ENCODE measurements around the gene DNAH10.

DNAH10 gene

DNA sequence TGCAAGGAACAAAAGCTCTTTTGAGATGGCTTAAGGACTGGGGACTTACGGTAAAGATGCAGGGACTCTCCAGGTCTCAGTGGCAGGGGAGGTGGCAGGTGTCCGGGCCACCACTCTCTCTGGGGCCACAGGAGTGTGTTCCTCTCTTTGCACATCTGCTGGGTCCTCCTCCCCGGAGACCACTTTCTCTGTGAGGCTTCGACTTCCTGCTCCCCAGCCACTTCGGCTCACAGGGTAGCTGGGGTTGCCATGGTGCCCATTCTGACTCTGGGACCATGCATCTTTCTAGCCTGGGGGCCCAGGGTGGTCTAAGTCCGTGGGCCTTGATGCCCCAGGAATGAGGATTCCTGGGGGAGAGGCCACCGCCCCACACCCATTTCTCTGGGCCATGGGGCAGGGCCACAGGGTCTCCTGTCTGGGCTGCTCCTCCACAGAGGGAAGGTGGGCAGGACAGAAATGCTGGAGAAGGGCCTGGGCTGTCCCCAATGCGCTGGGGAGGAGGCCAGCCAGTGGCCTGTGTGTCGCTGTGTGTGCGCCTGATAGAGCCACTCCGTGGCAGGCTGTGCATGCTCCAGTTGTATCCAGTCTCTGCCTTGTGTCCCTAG lies 172.0 kb downstream of the DNAH10 start:
- no peak for DNase-seq (ENCODE audit: low read depth in 2 of 2)

GRCh38 chr12:123934829-123935228 lies 172.7 kb downstream of the DNAH10 start:
- DNase-seq (ENCODE audit: low read depth in 2 of 2): no peak

- DNase-seq (ENCODE audit: low read depth in 2 of 2): no peak
Observed at GRCh38 chr12:123935956-123936355, 173.9 kb downstream of the DNAH10 start.

DNA sequence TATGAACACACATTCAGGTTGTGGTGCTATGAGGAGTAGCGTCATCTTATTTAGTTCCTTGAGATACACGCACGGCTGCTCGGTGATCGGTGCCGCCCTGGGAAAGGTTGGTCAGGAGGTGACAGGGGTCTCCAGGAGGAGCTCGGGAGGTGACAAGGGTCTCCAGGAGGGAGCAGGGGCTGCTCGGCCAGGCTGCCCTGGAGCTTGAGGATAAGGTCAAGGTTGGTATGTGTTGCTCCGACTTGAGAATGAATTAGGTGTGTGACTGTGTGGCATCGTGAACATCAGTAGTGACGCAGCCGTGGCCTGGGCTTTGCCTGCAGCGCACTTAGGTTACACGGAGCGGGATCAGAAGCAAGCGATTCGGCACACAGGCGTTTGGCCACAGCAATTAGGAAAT lies 174.4 kb downstream of the DNAH10 start:
- no peak for DNase-seq (ENCODE audit: low read depth in 2 of 2)

DNA sequence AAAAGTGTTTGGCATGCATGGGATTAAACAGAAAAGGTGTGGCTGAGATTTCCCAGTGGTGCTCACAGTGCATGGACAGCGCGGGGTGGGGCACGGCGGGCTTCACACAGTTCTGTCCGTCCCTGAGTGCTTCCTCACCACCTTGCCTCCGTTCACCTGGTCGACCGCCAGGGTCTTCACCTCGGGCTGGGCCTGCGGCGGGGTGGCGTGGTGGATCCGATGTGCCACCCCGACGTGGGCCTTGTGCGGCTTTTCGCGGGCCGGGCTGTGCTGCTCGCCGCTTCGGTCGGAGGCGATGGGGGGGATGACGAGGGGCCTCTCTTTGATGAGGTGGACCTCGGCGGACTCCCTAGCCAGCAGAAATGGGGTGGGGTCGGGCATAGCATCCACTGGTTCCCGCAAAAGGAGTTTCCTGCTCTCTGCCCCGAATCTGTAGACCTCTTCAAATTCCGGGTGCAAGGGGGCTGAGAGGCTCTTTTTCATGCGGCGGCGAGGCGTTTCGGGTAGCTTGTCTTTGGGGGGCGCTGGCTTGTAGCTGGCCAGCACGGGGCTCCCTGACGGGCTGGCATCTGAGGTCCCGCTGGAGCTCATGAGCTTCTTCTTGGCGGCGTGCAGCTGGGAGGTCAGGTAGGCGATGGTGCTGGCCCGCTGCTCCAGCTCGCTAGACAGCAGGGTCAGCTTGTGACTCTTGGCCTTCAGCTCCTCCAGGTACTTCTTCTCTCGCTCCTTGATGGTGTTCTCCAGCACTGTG lies 175.0 kb downstream of the DNAH10 start:
- DNase-seq (ENCODE audit: low read depth in 2 of 2): no peak

GRCh38 chr12:123937707-123938591 lies 175.8 kb downstream of the DNAH10 start:
- peak in 1 of 2 experiments; percentile 21 for DNase-seq (ENCODE audit: low read depth in 2 of 2)

DNA sequence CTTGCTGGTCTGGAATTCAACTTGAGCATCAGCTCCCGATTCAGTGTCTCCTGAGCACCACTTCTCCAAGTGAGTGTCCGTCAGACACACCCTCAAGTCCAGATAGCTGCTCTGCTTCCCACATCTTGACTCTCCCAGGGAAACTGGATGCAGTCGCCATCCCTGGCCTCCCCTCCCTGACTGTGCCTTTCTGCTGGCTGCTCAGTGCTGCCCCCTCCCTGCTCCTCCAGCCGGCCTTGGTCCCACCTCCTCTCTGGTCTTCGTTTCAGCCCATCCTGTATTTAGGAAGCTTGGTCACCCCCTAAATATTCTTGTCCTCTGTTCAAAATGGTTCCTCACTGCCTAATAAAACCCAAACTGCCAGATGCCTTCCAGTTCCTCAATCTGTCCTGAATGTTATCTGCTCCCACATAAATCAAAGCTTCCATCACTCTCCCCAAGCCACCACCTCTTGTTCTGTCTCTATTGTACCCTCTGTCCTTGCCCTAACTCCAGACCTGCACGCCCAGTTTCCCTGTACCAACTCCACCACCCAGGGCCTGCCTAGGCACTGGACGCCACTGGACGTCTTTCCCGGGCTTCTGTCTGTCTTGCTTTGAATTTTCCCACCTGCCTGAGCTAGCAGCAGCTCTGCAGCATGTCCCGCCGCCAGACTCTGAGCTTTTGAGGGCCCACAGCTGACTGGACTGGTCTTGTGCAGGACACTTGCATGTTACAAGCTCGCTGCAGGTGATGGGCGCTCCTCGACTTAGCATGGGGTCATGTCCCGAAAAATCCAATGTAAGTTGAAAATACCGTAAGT lies 176.8 kb downstream of the DNAH10 start:
- no peak for DNase-seq (ENCODE audit: low read depth in 2 of 2)

DNA sequence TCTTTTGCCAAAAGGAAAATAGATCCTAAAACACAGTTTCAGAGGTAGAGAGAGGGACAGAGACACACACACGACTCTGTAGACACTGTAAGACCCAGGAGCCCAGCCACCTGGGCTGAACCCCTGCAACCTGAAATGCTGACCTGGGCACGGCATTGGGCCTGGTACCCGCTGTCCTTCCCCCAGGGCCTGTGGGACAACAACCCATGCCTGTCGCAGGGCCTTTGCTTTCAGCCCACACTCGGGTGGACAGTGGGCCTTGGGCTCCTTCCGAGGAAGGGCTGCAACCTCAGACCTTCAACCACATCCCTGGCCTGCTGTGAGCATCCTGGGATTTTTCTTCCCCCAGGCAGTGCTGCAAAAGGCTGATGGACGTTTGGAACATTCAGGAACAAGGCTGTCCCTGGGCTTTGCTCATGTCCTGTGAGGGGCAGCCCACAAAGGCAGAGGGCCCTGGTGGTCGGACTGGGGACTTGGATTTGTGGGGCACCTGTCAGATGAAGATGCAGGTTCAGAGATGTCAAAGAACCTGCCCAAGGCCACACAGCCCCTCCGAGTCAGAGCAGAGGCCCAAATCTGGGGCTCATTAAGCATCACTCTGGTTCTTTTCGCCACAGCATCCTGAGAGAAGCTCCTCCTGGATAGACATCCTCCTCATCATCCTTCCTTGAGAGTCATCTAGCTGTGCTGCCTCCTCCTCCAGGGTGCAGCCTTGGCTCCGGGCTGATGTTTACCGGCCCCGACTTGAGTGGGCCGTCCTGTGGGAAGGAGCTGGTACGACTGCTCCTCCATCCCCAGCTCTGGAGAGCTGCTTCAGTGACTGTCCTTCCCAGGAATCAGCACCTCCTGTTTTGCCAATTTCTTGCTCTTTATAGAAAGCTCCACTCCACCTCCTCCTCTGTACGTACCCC lies 177.9 kb downstream of the DNAH10 start:
- DNase-seq (ENCODE audit: low read depth in 2 of 2): no peak

GRCh38 chr12:123940627-123940966 lies 178.5 kb downstream of the DNAH10 start:
- no peak for DNase-seq (ENCODE audit: low read depth in 2 of 2)

DNA sequence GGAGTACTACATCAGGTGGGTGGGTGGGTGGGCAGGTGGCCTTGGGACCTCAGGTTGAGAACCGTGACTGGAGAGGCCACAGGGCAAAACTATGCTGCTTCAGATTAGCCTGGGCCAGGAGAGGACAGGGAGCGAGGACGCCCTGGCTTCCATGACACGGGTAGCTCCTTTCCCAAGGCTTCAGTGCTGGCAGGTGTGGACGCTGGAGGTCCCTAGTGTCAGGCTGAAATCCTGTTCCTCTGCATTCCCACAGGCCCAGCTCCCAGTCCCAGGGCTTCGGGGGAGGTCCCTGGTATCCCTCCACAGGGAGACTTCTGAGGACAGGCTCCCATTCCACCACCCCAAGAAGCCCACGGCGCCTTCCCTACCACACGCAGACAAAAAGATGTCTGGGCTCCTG lies 178.9 kb downstream of the DNAH10 start:
- DNase-seq (ENCODE audit: low read depth in 2 of 2): no peak

DNA sequence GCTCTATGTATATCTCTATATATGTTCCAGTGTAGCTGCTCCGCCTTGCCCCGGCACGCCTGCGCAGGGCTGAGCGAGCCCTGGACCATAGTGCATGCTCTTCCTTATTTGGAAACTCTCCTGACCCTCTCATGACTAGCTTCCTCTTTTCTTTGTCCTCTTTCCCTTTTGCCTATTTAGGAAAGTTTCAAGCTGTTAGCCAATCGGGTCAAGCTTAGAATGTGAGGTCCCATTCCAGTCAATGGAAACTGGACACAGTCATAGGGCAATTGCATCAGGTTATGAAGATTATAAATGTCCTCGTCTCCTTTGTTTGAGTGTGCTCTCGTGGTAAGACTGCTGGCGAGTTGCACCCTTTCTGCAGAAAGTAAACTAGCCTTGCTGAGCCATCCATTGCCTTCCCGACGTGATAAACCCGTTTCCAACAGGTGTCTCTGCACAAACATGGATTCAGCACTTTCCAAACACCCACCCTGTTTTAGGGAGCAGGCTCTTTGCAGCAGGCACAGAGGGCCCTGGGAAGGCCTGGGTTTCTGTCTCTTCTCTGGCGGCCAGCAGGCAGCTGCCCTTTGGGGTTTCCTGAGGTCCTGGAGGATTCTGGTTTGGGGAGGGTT lies 179.6 kb downstream of the DNAH10 start:
- DNase-seq (ENCODE audit: low read depth in 2 of 2): no peak

DNA sequence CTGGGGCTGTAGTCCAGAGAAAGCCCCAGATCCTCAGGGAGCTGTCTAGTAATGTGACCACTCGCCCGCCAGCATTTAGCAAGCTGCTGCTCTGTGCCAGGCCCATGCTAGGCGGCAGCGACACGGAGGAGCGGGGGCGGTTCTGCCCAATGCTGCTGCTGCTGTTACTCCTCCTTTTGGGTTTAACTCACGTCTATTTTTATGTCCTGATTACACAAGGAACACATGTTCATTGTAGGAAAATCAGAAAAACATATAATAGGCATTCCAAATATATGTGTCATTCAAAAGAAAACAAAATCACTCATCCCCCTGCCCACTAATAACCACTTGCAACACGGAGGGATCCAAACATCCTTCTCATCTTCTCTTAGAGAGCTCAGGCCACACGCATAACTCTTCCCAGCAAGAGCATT lies 180.1 kb downstream of the DNAH10 start:
- DNase-seq (ENCODE audit: low read depth in 2 of 2): no peak

DNA sequence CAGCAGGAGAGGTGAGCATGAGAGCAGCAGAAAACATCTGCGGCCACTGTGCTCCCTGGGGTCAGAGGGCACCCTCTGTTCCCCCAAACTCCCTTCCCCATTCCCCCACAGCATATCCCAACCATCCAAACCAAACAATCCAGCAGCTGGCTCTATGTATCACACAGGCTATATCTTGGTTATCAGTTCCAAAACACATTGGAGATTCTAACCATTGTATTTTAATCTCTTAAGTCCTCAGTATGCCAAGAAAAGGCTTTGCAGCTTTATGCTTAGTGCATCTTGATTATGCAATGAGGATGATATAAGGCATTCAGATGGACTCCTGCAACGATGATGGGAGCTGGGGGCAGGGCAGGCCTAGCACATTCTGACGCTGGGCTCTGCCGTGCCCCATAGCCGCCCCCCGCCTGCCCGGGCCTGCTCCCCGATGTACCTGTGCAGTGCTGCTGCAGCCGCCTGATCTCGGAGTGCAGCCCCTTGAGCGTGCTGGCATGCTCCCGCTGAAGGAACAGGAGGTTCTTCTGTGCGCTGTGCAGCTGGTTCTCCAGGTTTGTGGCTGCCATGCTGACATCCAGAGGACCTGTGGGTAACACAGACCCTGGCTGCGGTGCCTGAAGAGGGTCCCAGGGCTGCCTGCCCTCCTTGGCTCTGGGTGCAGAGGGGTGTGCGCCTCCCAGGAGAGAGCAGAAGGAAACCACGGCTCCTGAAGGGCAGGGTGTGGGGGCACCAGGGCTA lies 181.0 kb downstream of the DNAH10 start:
- DNase-seq (ENCODE audit: low read depth in 2 of 2): no peak

- DNase-seq (ENCODE audit: low read depth in 2 of 2): no peak
Observed at GRCh38 chr12:123943816-123944215, 181.7 kb downstream of the DNAH10 start.

DNA sequence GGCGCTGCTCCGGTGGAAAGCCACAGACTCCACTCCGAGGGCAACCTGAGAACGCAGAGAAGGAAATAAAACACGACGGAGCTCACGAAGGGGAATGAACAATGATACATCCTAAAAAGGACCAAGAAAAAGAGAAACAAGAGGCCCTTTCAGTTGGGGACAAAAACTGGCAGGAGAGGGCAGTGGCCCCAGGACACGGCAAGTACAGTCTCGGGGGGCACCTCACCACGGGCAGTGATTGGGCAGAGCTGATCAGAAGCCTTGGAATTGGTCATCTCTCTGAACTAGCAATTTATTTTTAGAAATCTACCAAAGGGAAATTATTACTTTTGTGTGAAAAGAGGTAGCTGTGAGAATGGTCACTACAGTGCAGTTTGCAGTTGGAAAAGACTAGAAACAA lies 182.6 kb downstream of the DNAH10 start:
- DNase-seq (ENCODE audit: low read depth in 2 of 2): no peak

GRCh38 chr12:123945287-123946151 lies 183.4 kb downstream of the DNAH10 start:
- DNase-seq (ENCODE audit: low read depth in 2 of 2): no peak

DNA sequence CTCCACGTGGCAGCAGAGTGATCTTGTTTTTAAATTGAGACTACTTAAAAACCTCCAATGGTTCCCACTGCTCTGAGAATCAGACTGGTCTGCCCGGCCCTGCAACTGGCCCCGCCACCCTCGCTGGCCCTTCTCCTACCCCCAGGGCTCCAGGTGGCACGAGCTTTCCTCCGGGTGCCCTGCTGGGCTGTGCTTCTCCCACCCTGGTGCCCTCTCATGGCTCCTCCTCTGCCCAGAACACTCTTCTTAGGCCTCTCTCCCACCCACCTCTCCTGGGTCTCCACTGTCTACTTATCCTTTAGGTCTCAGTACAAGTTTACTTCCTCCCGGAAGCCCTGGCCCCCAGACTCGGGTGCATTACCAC lies 184.0 kb downstream of the DNAH10 start:
- no peak for DNase-seq (ENCODE audit: low read depth in 2 of 2)
